HL-60 (cell line): ENCODE data around the gene LIMS1.
"Not testable (repeated sequence)": the region's sequence is repeated elsewhere in the genome, so short reads cannot be mapped to it uniquely, and the experiment has no call there.

Experiments used
- CTCF ChIP-seq: IDR thresholded peaks from one replicate; pipeline ENCODE4 v1.5.1; 2011; ENCODE audit warnings: low read length, control low read depth, inconsistent platforms; ENCODE audit not compliant: insufficient read depth
- GABPA ChIP-seq: IDR thresholded peaks from 2 replicates; pipeline ENCODE4 v1.6.1; 2012; ENCODE audit warnings: low read depth
- POLR2AphosphoS5 ChIP-seq: IDR thresholded peaks from 2 replicates; pipeline ENCODE4 v1.6.1; 2012; ENCODE audit warnings: low read depth
- REST ChIP-seq: IDR thresholded peaks from 2 replicates; pipeline ENCODE4 v1.6.1; 2012; ENCODE audit warnings: low read depth; ENCODE audit not compliant: insufficient replicate concordance

- not testable (repeated sequence) for TF ChIP-seq POLR2AphosphoS5, GABPA, CTCF, REST
Measured at GRCh38 chr2:108662207-108662612, 127.9 kb downstream of the LIMS1 start.
